ENCODE data around the gene NSRP1.

GRCh38 chr17:30217746-30218245 lies 101.2 kb downstream of the NSRP1 start:
- TF ChIP-seq CTCF (IDR thresholded peaks at IDR 0.05) (no peak), ZSCAN18 (CRISPR knock-in tag; IDR thresholded peaks at IDR 0.05) (no peak), NR2C2 (CRISPR knock-in tag; IDR thresholded peaks at IDR 0.05) (no peak), E2F1 (CRISPR knock-in tag; IDR thresholded peaks at IDR 0.05) (no peak), TCF7 (CRISPR knock-in tag; IDR thresholded peaks at IDR 0.05; ENCODE audit: low read depth) (no peak), USF2 (CRISPR knock-in tag; IDR thresholded peaks at IDR 0.05) (no peak), ZMAT4 (CRISPR knock-in tag; IDR thresholded peaks at IDR 0.05) (no peak), ATF3 (CRISPR knock-in tag; conservative IDR thresholded peaks at IDR 0.05) (no peak), FOXK1 (CRISPR knock-in tag; IDR thresholded peaks at IDR 0.05) (no peak), CREB1 (CRISPR knock-in tag; IDR thresholded peaks at IDR 0.05) (no peak), ZNF281 (CRISPR knock-in tag; IDR thresholded peaks at IDR 0.05) (no peak), ZBTB43 (CRISPR knock-in tag; IDR thresholded peaks at IDR 0.05) (no peak), USF1 (CRISPR knock-in tag; IDR thresholded peaks at IDR 0.05) (no peak)
